Left lung (tissue), 10 donors: ENCODE data around the gene TBC1D14. TPM values are rescaled to one million over a fixed set of nuclear protein-coding genes. Genes with fewer than 3 reads are reported as not detected.

ENCODE experiments used
- ATAC-seq: fragments of 200-7000 bp; cut with Tn5 transposase; one replicate; pipeline ENCODE4 v1.9.1; 2020; ENCODE audit warnings: moderate library complexity
- DNase-seq, 4 donors: peaks; one replicate each; pipeline ENCODE4 v3.0.0-alpha.2; 2013 to 2020
- H3K27ac ChIP-seq, 2 donors: fragments of 200-600 bp; sonication (generic) in 1 of 2; one replicate each; pipeline versions ENCODE4 v1.5.0 to v1.8.0; 2020 to 2021
- H3K27me3 ChIP-seq, 2 donors: fragments of 200-600 bp; sonication (generic) in 1 of 2; one replicate each; pipeline versions ENCODE4 v1.5.0 to v1.8.0; 2020 to 2021
- H3K36me3 ChIP-seq, 2 donors: fragments of 200-600 bp; sonication (generic) in 1 of 2; one replicate each; pipeline versions ENCODE4 v1.5.0 to v1.8.0; 2020 to 2021
- H3K4me1 ChIP-seq, 2 donors: fragments of 200-600 bp; one replicate each; pipeline ENCODE4 v1.8.0; 2021
- H3K4me3 ChIP-seq, 2 donors: fragments of 200-600 bp; sonication (generic) in 1 of 2; one replicate each; pipeline versions ENCODE4 v1.5.0 to v1.8.0; 2020 to 2021; ENCODE audit warnings: mild to moderate bottlenecking in 1 of 2
- H3K9me3 ChIP-seq, 2 donors: fragments of 200-600 bp; sonication (generic) in 1 of 2; one replicate each; pipeline versions ENCODE4 v1.5.0 to v1.8.0; 2020 to 2021
- CTCF ChIP-seq, 2 donors: fragments of 200-600 bp; sonication (generic) in 1 of 2; IDR thresholded peaks; one replicate each; pipeline versions ENCODE4 v1.5.0 to v1.8.0; 2021; ENCODE audit warnings: antibody characterized with exemption in 2 of 2
- intact Hi-C, 2 donors: fragments of 100-400 bp; cut with DNase I; formaldehyde crosslinking; loops; one replicate each; pipeline versions ENCODE4 v1.11.2 to v1.14.2; 2022
- polyA plus RNA-seq, 6 donors: library from polyadenylated mRNA; unstranded; fragments of 120-200 nt; gene quantifications; one replicate each; pipeline ENCODE4 v1.2.1, GENCODE V29; 2013; ENCODE audit not compliant: insufficient read length in 6 of 6
- total RNA-seq, 2 donors: library from RNA; stranded (reverse); fragmentation: NEBNext Ultra II Directional; extraction: Animal tissue kit (Norgen Biotek cat#: 25700); gene quantifications; one replicate each; pipeline ENCODE4 v1.2.1, GENCODE V29; 2021
- donor health status: DM: no; HTN: yes; CAD: no.
- donor health status: DM: no; HTN: no; CAD: no.

The TBC1D14 gene
- total and polyA plus RNA-seq, 8 donors = 39.2 to 73.4 (median 45.1) TPM

DNA sequence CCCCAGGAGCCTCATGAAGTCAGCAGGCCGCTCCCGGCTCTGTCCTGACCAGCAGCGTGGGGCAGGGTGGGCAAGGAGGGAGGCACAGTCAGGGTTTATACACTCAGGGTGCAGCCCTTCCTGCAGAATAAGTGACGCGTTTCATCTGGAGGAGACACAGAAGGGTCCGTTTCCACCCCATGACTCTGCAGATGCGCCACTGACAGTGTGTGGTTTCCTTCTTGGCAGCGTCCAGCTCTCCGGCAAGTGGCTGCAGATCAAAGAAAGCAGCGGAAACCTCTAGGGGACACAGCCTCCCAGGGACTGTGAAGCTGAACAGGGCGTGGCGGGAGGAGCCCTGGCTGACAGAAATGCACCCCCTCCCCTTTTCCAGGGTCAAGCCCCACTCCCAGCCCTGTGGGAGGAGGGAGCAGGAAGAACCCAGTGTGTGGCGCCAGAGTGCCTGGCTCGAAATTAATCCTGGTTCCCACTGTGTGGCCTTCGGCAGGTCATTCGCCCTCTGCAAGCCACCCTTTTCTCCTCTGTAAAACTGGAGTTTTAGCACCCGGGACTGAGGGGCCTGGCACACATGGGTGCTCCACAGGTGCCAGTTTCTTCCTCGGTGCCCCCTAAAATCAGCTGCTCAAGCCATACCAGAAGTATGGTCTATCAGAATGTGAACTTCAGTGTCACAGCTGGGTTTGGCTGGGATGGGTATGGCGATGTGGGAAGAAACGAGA is 17.3 kb upstream of the TBC1D14 start:
- no peak for TF ChIP-seq CTCF (IDR thresholded peaks at IDR 0.05)
- ATAC-seq (peak; percentile 62), DNase-seq (peak in 3 of 4 donors; percentile 57 to 81 (median 58))
- Histone ChIP-seq H3K27ac (peak overlapping the region; percentile 44 to 81), H3K36me3 (no peaks in the 10 kb centered on the region), H3K4me3 (peak overlapping the region in 1 of 2 donors; percentile 2), H3K9me3 (peaks cover 0 to 9% of the 10 kb centered on the region in 2 donors), H3K27me3 (no peaks in the 10 kb centered on the region), H3K4me1 (peaks cover 15 to 62% of the 10 kb centered on the region in 2 donors)
- intact Hi-C loops = no loop called here

DNA sequence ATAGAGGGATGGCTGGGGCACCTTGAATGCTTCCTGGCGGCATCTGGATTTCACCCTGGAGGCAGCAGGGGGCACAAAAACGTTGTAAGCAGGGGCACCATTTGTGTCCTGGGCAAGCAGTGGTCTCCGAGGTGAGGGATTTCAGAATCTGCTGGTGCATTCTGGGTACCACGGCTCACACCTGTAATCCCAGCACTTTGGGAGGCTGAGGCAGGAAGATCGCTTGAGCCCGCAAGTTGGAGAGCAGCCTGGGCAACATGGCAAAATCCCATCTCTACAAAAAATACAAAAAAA is 16.8 kb upstream of the TBC1D14 start:
- Histone ChIP-seq H3K9me3 (peaks cover 0 to 9% of the 10 kb centered on the region in 2 donors), H3K4me1 (peaks cover 14 to 57% of the 10 kb centered on the region in 2 donors), H3K4me3 (no peak overlapping the region), H3K36me3 (no peaks in the 10 kb centered on the region), H3K27me3 (no peaks in the 10 kb centered on the region), H3K27ac (peak overlapping the region; percentile 44 to 81)
- TF ChIP-seq CTCF (IDR thresholded peaks at IDR 0.05) = no peak
- ATAC-seq (no peak), DNase-seq (no peak)
- intact Hi-C loops = no loop called here

DNA sequence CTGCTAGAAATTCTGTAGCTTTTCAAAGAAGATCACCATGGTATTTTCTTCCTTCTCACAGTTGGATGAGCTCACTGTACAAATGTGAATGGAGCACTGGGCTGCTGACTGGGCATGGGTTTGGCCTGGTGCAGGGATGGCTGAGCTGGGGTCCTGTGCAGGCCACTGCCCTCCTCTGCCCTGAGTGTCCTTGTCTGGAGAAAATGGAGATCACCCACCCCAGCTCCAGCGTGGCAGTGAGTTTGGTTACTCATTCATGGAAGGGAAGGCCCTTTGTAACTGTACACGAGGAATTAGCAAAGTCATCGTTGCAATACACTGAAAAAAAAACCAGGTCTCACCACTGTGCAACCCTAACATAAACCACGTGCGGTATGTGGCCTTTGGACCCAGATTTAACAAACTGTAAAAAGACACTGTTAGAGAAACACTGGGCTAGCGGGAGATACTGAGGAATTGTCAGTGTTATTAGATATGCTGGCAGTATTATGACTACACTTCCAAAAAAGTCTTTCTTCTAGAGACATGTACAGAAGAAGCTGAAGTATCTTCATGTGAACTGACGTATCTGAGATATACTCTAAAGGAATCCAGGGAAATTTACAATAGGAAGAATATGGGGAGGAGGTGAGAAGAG is 16.1 kb upstream of the TBC1D14 start:
- DNase-seq = peak in 2 of 4 donors; percentile 33 to 50

DNA sequence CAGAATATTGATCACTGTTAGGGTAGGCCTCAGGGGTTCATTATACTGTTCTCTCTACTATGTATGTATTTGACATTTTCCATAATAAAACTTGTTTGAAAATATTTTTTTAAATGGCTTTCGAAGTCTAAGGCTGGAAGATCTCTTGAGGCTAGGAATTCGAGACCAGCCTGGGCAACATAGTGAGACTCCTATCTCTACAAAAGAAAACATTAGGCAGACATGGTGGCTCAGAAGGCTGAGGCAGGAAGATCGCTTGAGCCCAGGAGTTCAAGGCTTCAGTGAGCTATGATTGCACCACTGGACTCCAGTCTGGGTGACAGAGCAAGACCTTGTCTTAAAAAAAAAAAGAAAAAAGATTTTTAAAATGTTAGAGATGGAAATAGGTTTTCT is 15.5 kb upstream of the TBC1D14 start:
- no peak for ATAC-seq
- H3K27ac ChIP-seq = peak overlapping the region in 1 of 2 donors; percentile 81
- intact Hi-C loops = no loop called here

More for the DNA sequence above, 16.1 kb upstream of the TBC1D14 start:
- Histone ChIP-seq H3K36me3 (no peaks in the 10 kb centered on the region), H3K9me3 (peaks cover 0 to 9% of the 10 kb centered on the region in 2 donors), H3K27me3 (no peaks in the 10 kb centered on the region), H3K4me3 (no peak overlapping the region), H3K27ac (peak overlapping the region in 1 of 2 donors; percentile 81), H3K4me1 (peaks cover 11 to 50% of the 10 kb centered on the region in 2 donors)
- TF ChIP-seq CTCF (IDR thresholded peaks at IDR 0.05) = no peak
- intact Hi-C loops = no loop called here
- peak; percentile 41 for ATAC-seq

More for the DNA sequence above, 15.5 kb upstream of the TBC1D14 start:
- Histone ChIP-seq H3K36me3 (no peaks in the 10 kb centered on the region), H3K27me3 (no peaks in the 10 kb centered on the region), H3K9me3 (peaks cover 0 to 9% of the 10 kb centered on the region in 2 donors), H3K4me3 (no peak overlapping the region), H3K4me1 (peaks cover 11 to 50% of the 10 kb centered on the region in 2 donors)
- TF ChIP-seq CTCF (IDR thresholded peaks at IDR 0.05) = no peak
- DNase-seq = peak in 1 of 4 donors; percentile 16
